HepG2 (cell line): ENCODE measurements around the gene SSH3. TPM values are rescaled to one million over a fixed set of nuclear protein-coding genes. Genes with fewer than 3 reads are reported as not detected.

Experiments used
- ATAC-seq: fragments of 200-7000 bp; cut with Tn5 transposase; 3 replicates; pipeline ENCODE4 v1.9.1; 2020; ENCODE audit warnings: mild to moderate bottlenecking, moderate library complexity
- BruUV-seq: library from RNA; stranded (reverse); fragments of 400-500 nt; replicated peaks from 2 replicates; lab custom pipeline; 2021; lab: Mats Ljungman, UMichigan
- CTCF ChIA-PET: fragments of 300-600 bp; formaldehyde crosslinking; extraction: SDS; loops from one replicate; lab custom pipeline; 2021; ENCODE audit warnings: low total read pairs, inconsistent platforms, low intra/inter-chr PET ratio; lab: Yijun Ruan, JAX
- POLR2A ChIA-PET: fragments of 350-600 bp; sonication (Branson Sonifier 250); formaldehyde crosslinking; loops from one replicate; lab custom pipeline; 2020; ENCODE audit warnings: antibody characterized with exemption, inconsistent platforms; lab: Yijun Ruan, JAX
- DNase-seq: peaks from one replicate; pipeline ENCODE4 v3.0.0-alpha.2; 2015; ENCODE audit warnings: low spot score
- FAIRE-seq: peaks from 3 replicates; lab custom pipeline; 2011; peaks lifted over from hg19 to GRCh38; lab: Jason Lieb, UNC
- H2AFZ ChIP-seq: one replicate; pipeline ENCODE4 v1.6.1; 2011; ENCODE audit warnings: low read length, inconsistent platforms
- H3K27ac ChIP-seq: fragments of 300-600 bp; 3 replicates; pipeline ENCODE4 v1.8.0; 2011; ENCODE audit warnings: mixed run types, mild to moderate bottlenecking, mixed read lengths, low read length, inconsistent platforms; ENCODE audit not compliant: insufficient read depth; ENCODE audit errors: extremely low read length
- H3K27me3 ChIP-seq, 2 experiments: fragments of 200-600 bp in 1 of 2; 2 replicates in 1 of 2; 3 replicates in 1 of 2; pipeline versions ENCODE4 v1.6.0 to v1.8.0; 2011; ENCODE audit warnings: low read length in 2 of 2, mild to moderate bottlenecking in 2 of 2, moderate library complexity in 2 of 2, inconsistent platforms in 1 of 2; ENCODE audit not compliant: insufficient read depth in 2 of 2, control insufficient read depth in 1 of 2
- H3K36me3 ChIP-seq, 2 experiments: fragments of 200-600 bp in 1 of 2; replicated peaks in 1 of 2; 2 replicates in 1 of 2; 3 replicates in 1 of 2; pipeline versions ENCODE4 v1.5.1 to v1.8.0; 2011; ENCODE audit warnings: low read length in 2 of 2, inconsistent platforms in 1 of 2; ENCODE audit not compliant: insufficient read depth in 2 of 2, control insufficient read depth in 1 of 2
- H3K4me1 ChIP-seq: 2 replicates; pipeline ENCODE4 v1.5.1; 2012; ENCODE audit warnings: low read length, inconsistent platforms; ENCODE audit not compliant: insufficient read depth
- H3K4me2 ChIP-seq: 2 replicates; pipeline ENCODE4 v1.6.0; 2011; ENCODE audit warnings: low read depth, low read length, inconsistent platforms
- H3K4me3 ChIP-seq, 3 experiments: fragments of 200-600 bp in 1 of 3; sonication (generic), shearing (Covaris generic) in 1 of 3; replicated peaks in 1 of 3; 2 replicates each; pipeline ENCODE4 v1.5.1; 2011 to 2016; ENCODE audit warnings: low read length in 3 of 3, inconsistent platforms in 2 of 3, low read depth in 2 of 3, mild to moderate bottlenecking in 2 of 3, control low read depth in 1 of 3, mixed read lengths in 1 of 3; ENCODE audit not compliant: insufficient read depth in 1 of 3
- H3K79me2 ChIP-seq: one replicate; pipeline ENCODE4 v1.6.1; 2011; ENCODE audit warnings: low read length, inconsistent platforms; ENCODE audit not compliant: insufficient read depth
- H3K9ac ChIP-seq: 2 replicates; pipeline ENCODE4 v1.6.0; 2011; ENCODE audit warnings: mild to moderate bottlenecking, low read depth, low read length, inconsistent platforms; ENCODE audit not compliant: insufficient read depth
- H3K9me3 ChIP-seq: 2 replicates; pipeline ENCODE4 v1.5.1; 2012; ENCODE audit warnings: mild to moderate bottlenecking, low read length
- H4K20me1 ChIP-seq: 2 replicates; pipeline ENCODE4 v1.6.0; 2011; ENCODE audit warnings: inconsistent platforms, mild to moderate bottlenecking, low read length, moderate library complexity; ENCODE audit not compliant: insufficient read depth
- AGO2 ChIP-seq: fragments of 200-400 bp; formaldehyde crosslinking; optimal IDR thresholded peaks from 2 replicates; pipeline ENCODE3; 2017; ENCODE audit warnings: mild to moderate bottlenecking, low read depth, low read length, moderate library complexity
- FOXO1 ChIP-seq: sonication (generic); formaldehyde crosslinking; IDR thresholded peaks from 2 replicates; pipeline ENCODE4 v1.4.0; 2020; ENCODE audit warnings: missing genetic modification reagents
- HNRNPLL ChIP-seq: fragments of 200-400 bp; formaldehyde crosslinking; IDR thresholded peaks from 2 replicates; pipeline ENCODE4 v1.6.1; 2017; ENCODE audit warnings: mild to moderate bottlenecking, low read depth, low read length; ENCODE audit not compliant: poor library complexity, severe bottlenecking
- ZNF3 ChIP-seq: IDR thresholded peaks from 2 replicates; pipeline ENCODE4 v1.7.0; 2017; ENCODE audit warnings: inconsistent platforms
- WGBS: methylation state at CpG from one replicate; pipeline ENCODE4 v1.1.6; 2017; ENCODE audit warnings: low lambda C conversion rate; 5-methylcytosine and 5-hydroxymethylcytosine counted together
- in situ Hi-C: cut with HindIII; loops from 2 replicates; pipeline ENCODE4 v1.10.0; 2017; ENCODE audit warnings: low pct_unique_long_range_greater_than_20kb; ENCODE audit not compliant: extremely low pct_ligation_motif_present
- intact Hi-C: fragments of 100-400 bp; cut with micrococcal nuclease; formaldehyde crosslinking; loops from one replicate; pipeline ENCODE4 v1.10.0; 2022; ENCODE audit not compliant: unreplicated experiment
- polyA plus RNA-seq, 8 experiments: library from polyadenylated mRNA; depleted of rRNA in 3 of 8; stranded (reverse) in 7 of 8; unstranded in 1 of 8; fragments of >200 nt; fragmentation: Illumina TruSeq in 4 of 8; extraction: Trizol in 4 of 8; gene quantifications; 2 replicates each; pipeline versions ENCODE4 v1.2.1 to v1.2.3, GENCODE V29; 2011 to 2016; ENCODE audit warnings: low read depth in 4 of 8, missing spikeins in 1 of 8, mixed read lengths in 1 of 8; ENCODE audit not compliant: insufficient read depth in 1 of 8
- total RNA-seq, 5 experiments: library from RNA; depleted of rRNA; stranded (reverse); fragments of >200 nt; fragmentation: Illumina TruSeq; extraction: Trizol; gene quantifications; 2 replicates each; pipeline ENCODE4 v1.2.3, GENCODE V29; 2016; ENCODE audit warnings: low read depth in 1 of 5
- TF ChIP-seq, protein P1 (sequence below): sonication (generic); formaldehyde crosslinking; IDR thresholded peaks from 2 replicates; pipeline ENCODE4 v1.5.0; 2020; ENCODE audit warnings: mild to moderate bottlenecking, missing genetic modification reagents, moderate library complexity

Gene SSH3
- total and polyA plus RNA-seq, 2 of the 13 experiments (the other 11 are each of a cell fraction or from before 2014, with no cell fraction given): 12.4 to 18.8 TPM

- in situ Hi-C loops (no loop called here), intact Hi-C loops (no loop called here)
- BruUV-seq: no TSS peak
- ChIA-PET CTCF (no interaction called here), POLR2A (no interaction called here)
- Histone ChIP-seq H3K4me2 (no peak overlapping the region), H3K4me1 (peaks cover 6% of the 10 kb centered on the region; the same call in 1 of the 2 replicates), H3K9me3 (no peaks in the 10 kb centered on the region), H3K27ac (no peak overlapping the region), H3K9ac (no peak overlapping the region), H2AFZ (no peak overlapping the region), H3K79me2 (peaks cover 36% of the 10 kb centered on the region), H3K4me3 (no peak overlapping the region), H3K36me3 (peaks cover 28 to 66% of the 10 kb centered on the region in 2 experiments), H3K27me3 (no peaks in the 10 kb centered on the region), H4K20me1 (peaks cover 37% of the 10 kb centered on the region; the same call in 1 of the 2 replicates)
- no peak for ATAC-seq
- WGBS: 97% methylated on average over 10 of the region's 17 CpGs
- TF ChIP-seq FOXO1 (no peak), HNRNPLL (peak; percentile 26), ZNF3 (CRISPR knock-in tag) (no peak), AGO2 (peak; percentile 51)
- TF ChIP-seq, protein P1, sequence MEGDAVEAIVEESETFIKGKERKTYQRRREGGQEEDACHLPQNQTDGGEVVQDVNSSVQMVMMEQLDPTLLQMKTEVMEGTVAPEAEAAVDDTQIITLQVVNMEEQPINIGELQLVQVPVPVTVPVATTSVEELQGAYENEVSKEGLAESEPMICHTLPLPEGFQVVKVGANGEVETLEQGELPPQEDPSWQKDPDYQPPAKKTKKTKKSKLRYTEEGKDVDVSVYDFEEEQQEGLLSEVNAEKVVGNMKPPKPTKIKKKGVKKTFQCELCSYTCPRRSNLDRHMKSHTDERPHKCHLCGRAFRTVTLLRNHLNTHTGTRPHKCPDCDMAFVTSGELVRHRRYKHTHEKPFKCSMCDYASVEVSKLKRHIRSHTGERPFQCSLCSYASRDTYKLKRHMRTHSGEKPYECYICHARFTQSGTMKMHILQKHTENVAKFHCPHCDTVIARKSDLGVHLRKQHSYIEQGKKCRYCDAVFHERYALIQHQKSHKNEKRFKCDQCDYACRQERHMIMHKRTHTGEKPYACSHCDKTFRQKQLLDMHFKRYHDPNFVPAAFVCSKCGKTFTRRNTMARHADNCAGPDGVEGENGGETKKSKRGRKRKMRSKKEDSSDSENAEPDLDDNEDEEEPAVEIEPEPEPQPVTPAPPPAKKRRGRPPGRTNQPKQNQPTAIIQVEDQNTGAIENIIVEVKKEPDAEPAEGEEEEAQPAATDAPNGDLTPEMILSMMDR (CRISPR knock-in tag): peak; percentile 12; the same call in 1 of the 2 replicates
- no peak for DNase-seq
- no peak for FAIRE-seq
Measured at GRCh38 chr11:67275606-67276409, 27.5 kb upstream of the SSH3 start.
